ENCODE results near the gene STX11.

GRCh38 chr6:144123836-144124235 lies 26.5 kb upstream of the STX11 start:
- TF ChIP-seq MAX (IDR thresholded peaks at IDR 0.05) (no peak), EP300 (IDR thresholded peaks at IDR 0.05; ENCODE audit: borderline replicate concordance) (no peak), ZBTB7A (IDR thresholded peaks at IDR 0.05; ENCODE audit: low read depth) (no peak), FOXM1 (IDR thresholded peaks at IDR 0.05; ENCODE audit: borderline replicate concordance, low read depth) (no peak), TEAD4 (IDR thresholded peaks at IDR 0.05) (no peak), YY1 (IDR thresholded peaks at IDR 0.05; ENCODE audit: low read depth) (no peak), REST (IDR thresholded peaks at IDR 0.05; ENCODE audit: low read depth) (no peak), NFIC (IDR thresholded peaks at IDR 0.05) (no peak), RAD21 (IDR thresholded peaks at IDR 0.05; ENCODE audit: low read depth) (no peak)
